Measurements from ENCODE around the gene FGFR4. TPM values are rescaled to one million over a fixed set of nuclear protein-coding genes. Genes with fewer than 3 reads are reported as not detected.

The FGFR4 gene
- total RNA-seq, 1 donor from 2014 or later, result 1.4 TPM

GRCh38 chr5:177100714-177101121 lies 14.0 kb downstream of the FGFR4 start:
- no peak for DNase-seq (ENCODE audit: low spot score)

GRCh38 chr5:177103523-177104253 lies 17.0 kb downstream of the FGFR4 start:
- no peak for DNase-seq (ENCODE audit: low spot score)

GRCh38 chr5:177105691-177106476 lies 19.2 kb downstream of the FGFR4 start:
- no peak for DNase-seq (ENCODE audit: low spot score)

- no peak for DNase-seq (ENCODE audit: low spot score)
Observed at GRCh38 chr5:177107159-177107558, 20.4 kb downstream of the FGFR4 start.

GRCh38 chr5:177109810-177110209 lies 23.1 kb downstream of the FGFR4 start:
- no peak for DNase-seq (ENCODE audit: low spot score)

GRCh38 chr5:177111720-177112394 lies 25.1 kb downstream of the FGFR4 start:
- DNase-seq (ENCODE audit: low spot score), result no peak

- no peak for DNase-seq (ENCODE audit: low spot score)
Observed at GRCh38 chr5:177112589-177113220, 26.0 kb downstream of the FGFR4 start.

- DNase-seq (ENCODE audit: low spot score), result peak; percentile 79
Observed at GRCh38 chr5:177113566-177114424, 27.1 kb downstream of the FGFR4 start.

- DNase-seq (ENCODE audit: low spot score), result peak; percentile 92
Observed at GRCh38 chr5:177116631-177117373, 30.1 kb downstream of the FGFR4 start.

- no peak for DNase-seq (ENCODE audit: low spot score)
Observed at GRCh38 chr5:177117441-177118045, 30.8 kb downstream of the FGFR4 start.

GRCh38 chr5:177122566-177122965 lies 35.9 kb downstream of the FGFR4 start:
- DNase-seq (ENCODE audit: low spot score), result no peak

GRCh38 chr5:177123789-177124485 lies 37.2 kb downstream of the FGFR4 start:
- DNase-seq (ENCODE audit: low spot score), result no peak

- DNase-seq (ENCODE audit: low spot score), result no peak
Observed at GRCh38 chr5:177124486-177124991, 37.8 kb downstream of the FGFR4 start.

- DNase-seq (ENCODE audit: low spot score), result no peak
Observed at GRCh38 chr5:177126771-177127170, 40.1 kb downstream of the FGFR4 start.

GRCh38 chr5:177128551-177128981 lies 41.9 kb downstream of the FGFR4 start:
- DNase-seq (ENCODE audit: low spot score), result no peak

GRCh38 chr5:177130211-177131018 lies 43.7 kb downstream of the FGFR4 start:
- no peak for DNase-seq (ENCODE audit: low spot score)

GRCh38 chr5:177131019-177131320 lies 44.3 kb downstream of the FGFR4 start:
- no peak for DNase-seq (ENCODE audit: low spot score)
